B cell (primary cell): ENCODE measurements around the gene POLK. TPM values are rescaled to one million over a fixed set of nuclear protein-coding genes. Genes with fewer than 3 reads are reported as not detected.

Experiments used
- ATAC-seq: fragments of 200-7000 bp; cut with Tn5 transposase; one replicate; pipeline ENCODE4 v1.10.0; 2021; ENCODE audit warnings: low read depth, mild to moderate bottlenecking, moderate number of reproducible peaks, moderate library complexity
- CTCF ChIA-PET: fragments of 350-600 bp; sonication (Branson Sonifier 250); formaldehyde crosslinking; loops from one replicate; lab custom pipeline; 2021; ENCODE audit warnings: antibody characterized with exemption, inconsistent platforms; lab: Charles Lee
- POLR2A ChIA-PET: fragments of 350-600 bp; sonication (Branson Sonifier 250); formaldehyde crosslinking; loops from one replicate; lab custom pipeline; 2021; ENCODE audit warnings: antibody characterized with exemption; lab: Charles Lee
- DNase-seq: peaks from one replicate; pipeline ENCODE4 v3.0.0; 2013
- H2AFZ ChIP-seq: 2 replicates; pipeline ENCODE4 v1.6.1; 2012; ENCODE audit warnings: mild to moderate bottlenecking, low read depth, low read length; ENCODE audit not compliant: insufficient read depth, poor library complexity, severe bottlenecking
- H3K27ac ChIP-seq, 2 donors: 1 replicate in 1 of 2; 2 replicates in 1 of 2; pipeline ENCODE4 v1.5.1; 2012 to 2013; ENCODE audit warnings: low read length in 2 of 2, mild to moderate bottlenecking in 2 of 2, moderate library complexity in 1 of 2
- H3K27me3 ChIP-seq, 4 experiments: fragments of 200-600 bp in 1 of 4; sonication (generic) in 1 of 4; replicated peaks in 1 of 4; 1 replicate in 2 of 4; 2 replicates in 2 of 4; pipeline versions ENCODE4 v1.6.1 to v1.7.0; 2013 to 2016; ENCODE audit warnings: low read length in 3 of 4, mild to moderate bottlenecking in 2 of 4, mixed read lengths in 1 of 4, moderate library complexity in 1 of 4; ENCODE audit not compliant: insufficient read depth in 4 of 4, control insufficient read depth in 3 of 4; ENCODE audit errors: control extremely low read depth in 1 of 4
- H3K36me3 ChIP-seq, 2 experiments: replicated peaks in 1 of 2; 1 replicate in 1 of 2; 2 replicates in 1 of 2; pipeline versions ENCODE4 v1.6.1 to v1.7.1; 2013; ENCODE audit warnings: low read length in 1 of 2; ENCODE audit not compliant: insufficient read depth in 2 of 2, control insufficient read depth in 1 of 2; ENCODE audit errors: control extremely low read depth in 1 of 2, extremely low read depth in 1 of 2
- H3K4me1 ChIP-seq, 2 donors: fragments of 200-600 bp in 1 of 2; sonication (generic) in 1 of 2; 1 replicate in 1 of 2; 2 replicates in 1 of 2; pipeline versions ENCODE4 v1.5.1 to v1.6.1; 2013 to 2017; ENCODE audit warnings: low read length in 2 of 2; ENCODE audit not compliant: control insufficient read depth in 2 of 2, insufficient read depth in 2 of 2
- H3K4me2 ChIP-seq: replicated peaks from 2 replicates; pipeline ENCODE3; 2012; ENCODE audit warnings: mild to moderate bottlenecking, low read depth, low read length; ENCODE audit not compliant: poor library complexity, severe bottlenecking
- H3K4me3 ChIP-seq, 5 experiments: fragments of 200-600 bp in 1 of 5; sonication (generic) in 1 of 5; 1 replicate in 3 of 5; 2 replicates in 2 of 5; pipeline versions ENCODE4 v1.5.1 to v1.7.0; 2011 to 2016; ENCODE audit warnings: low read length in 4 of 5, mild to moderate bottlenecking in 4 of 5, low read depth in 2 of 5, control low read depth in 1 of 5, moderate library complexity in 1 of 5; ENCODE audit not compliant: insufficient read depth in 1 of 5; ENCODE audit errors: control extremely low read depth in 1 of 5, extremely low read depth in 1 of 5
- H3K79me2 ChIP-seq: fragments of 200-600 bp; sonication (generic); one replicate; pipeline ENCODE4 v1.6.0; 2016; ENCODE audit warnings: low read length; ENCODE audit not compliant: control insufficient read depth, insufficient read depth
- H3K9ac ChIP-seq: fragments of 200-600 bp; sonication (generic); 2 replicates; pipeline ENCODE4 v1.6.1; 2017; ENCODE audit warnings: mild to moderate bottlenecking, low read length, moderate library complexity
- H3K9me3 ChIP-seq, 3 donors: one replicate each; pipeline versions ENCODE4 v1.6.1 to v1.7.1; 2013; ENCODE audit warnings: low read length in 2 of 3; ENCODE audit not compliant: control insufficient read depth in 2 of 3, insufficient read depth in 1 of 3; ENCODE audit errors: control extremely low read depth in 1 of 3
- H4K20me1 ChIP-seq: 2 replicates; pipeline ENCODE4 v1.6.0; 2012; ENCODE audit warnings: mild to moderate bottlenecking, low read length; ENCODE audit not compliant: insufficient read depth, control insufficient read depth, poor library complexity, severe bottlenecking
- H3K27ac Mint-ChIP-seq: one replicate; pipeline ENCODE4 v1.8.0; 2021; ENCODE audit warnings: mixed read lengths
- H3K27me3 Mint-ChIP-seq: one replicate; pipeline ENCODE4 v1.8.0; 2021; ENCODE audit warnings: mixed read lengths
- H3K4me1 Mint-ChIP-seq: one replicate; pipeline ENCODE4 v1.8.0; 2021; ENCODE audit warnings: mixed read lengths
- H3K4me3 Mint-ChIP-seq: one replicate; pipeline ENCODE4 v1.8.0; 2021; ENCODE audit warnings: mixed read lengths
- H3K9me3 Mint-ChIP-seq: one replicate; pipeline ENCODE4 v1.8.0; 2022; ENCODE audit warnings: mixed read lengths; ENCODE audit not compliant: insufficient read depth
- CTCF ChIP-seq: fragments of 200-600 bp; IDR thresholded peaks from one replicate; pipeline ENCODE4 v1.8.0; 2022; ENCODE audit warnings: antibody characterized with exemption, mild to moderate bottlenecking
- EZH2 ChIP-seq: IDR thresholded peaks from 2 replicates; pipeline ENCODE4 v1.6.1; 2012; ENCODE audit warnings: borderline replicate concordance, low read depth, mild to moderate bottlenecking, moderate library complexity, low read length; ENCODE audit not compliant: insufficient read depth, poor library complexity, severe bottlenecking
- WGBS: methylation state at CpG from one replicate; pipeline ENCODE4 v1.1.5; 2013; ENCODE audit warnings: missing lambda C conversion rate; ENCODE audit not compliant: insufficient coverage; 5-methylcytosine and 5-hydroxymethylcytosine counted together
- intact Hi-C: fragments of 100-400 bp; cut with micrococcal nuclease; formaldehyde crosslinking; loops from one replicate; pipeline ENCODE4 v1.10.0; 2022
- polyA plus RNA-seq: library from polyadenylated mRNA; depleted of rRNA; stranded (reverse); fragments of >200 nt; gene quantifications from 2 replicates; pipeline ENCODE4 v1.2.3, GENCODE V29; 2012
- total RNA-seq, 2 donors: library from RNA; stranded (reverse); fragments of 120-200 nt in 1 of 2; gene quantifications; 1 replicate in 1 of 2; 2 replicates in 1 of 2; pipeline versions ENCODE4 v1.2.3 to v1.2.4, GENCODE V29; 2013 to 2022

POLK gene
- total and polyA plus RNA-seq, 2 donors (not counting 1 experiment from before 2014, with no cell fraction given), result 13.8 to 41.6 TPM

DNA sequence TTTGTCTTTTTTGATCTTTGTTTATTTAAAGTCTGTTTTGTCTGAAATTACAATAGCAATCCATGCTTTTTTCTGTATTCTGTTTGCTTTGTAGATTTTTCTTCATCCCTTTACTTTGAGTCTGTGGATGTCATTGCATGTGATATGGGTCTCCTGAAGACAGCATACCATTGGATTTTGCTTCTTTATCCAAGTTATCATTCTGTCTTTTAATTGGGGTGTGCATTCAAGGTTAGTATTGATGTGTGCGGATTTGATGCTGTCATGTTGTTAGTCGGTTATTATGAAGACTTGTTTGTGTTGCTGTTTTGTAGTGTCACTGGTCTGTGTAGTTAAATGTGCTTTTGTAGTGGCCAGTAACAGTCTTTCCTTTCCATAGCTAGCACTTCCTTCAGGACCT, 23.0 kb downstream of the POLK start:
- H3K36me3 ChIP-seq, result peaks cover 0 to 8% of the 10 kb centered on the region in 2 experiments
- 100% methylated on average over 1 of the region's 2 CpGs for WGBS
- H3K4me1 ChIP-seq, result no peaks in the 10 kb centered on the region
- H3K9me3 ChIP-seq, result peaks cover 5 to 12% (median 9%) of the 10 kb centered on the region in 3 donors
- no peaks in the 10 kb centered on the region for H3K27me3 Mint-ChIP-seq
- intact Hi-C loops, result no loop called here
- H4K20me1 ChIP-seq, result peaks cover 32% of the 10 kb centered on the region
- H3K4me2 ChIP-seq, result no peak overlapping the region
- no peak overlapping the region for H3K9ac ChIP-seq
- TF ChIP-seq EZH2 (no peak), CTCF (no peak)
- ChIA-PET CTCF (no interaction called here), POLR2A (no interaction called here)
- ATAC-seq, result no peak
- H3K4me3 ChIP-seq, result no peak overlapping the region
- H3K9me3 Mint-ChIP-seq, result peaks cover 6% of the 10 kb centered on the region
- no peak overlapping the region for H3K4me3 Mint-ChIP-seq
- DNase-seq, result no peak
- no peak overlapping the region for H3K27ac Mint-ChIP-seq
- H3K79me2 ChIP-seq, result peaks cover 87% of the 10 kb centered on the region
- no peaks in the 10 kb centered on the region for H3K27me3 ChIP-seq
- H3K4me1 Mint-ChIP-seq, result peaks cover 16% of the 10 kb centered on the region
- H2AFZ ChIP-seq, result no peak overlapping the region
- H3K27ac ChIP-seq, result no peak overlapping the region

DNA sequence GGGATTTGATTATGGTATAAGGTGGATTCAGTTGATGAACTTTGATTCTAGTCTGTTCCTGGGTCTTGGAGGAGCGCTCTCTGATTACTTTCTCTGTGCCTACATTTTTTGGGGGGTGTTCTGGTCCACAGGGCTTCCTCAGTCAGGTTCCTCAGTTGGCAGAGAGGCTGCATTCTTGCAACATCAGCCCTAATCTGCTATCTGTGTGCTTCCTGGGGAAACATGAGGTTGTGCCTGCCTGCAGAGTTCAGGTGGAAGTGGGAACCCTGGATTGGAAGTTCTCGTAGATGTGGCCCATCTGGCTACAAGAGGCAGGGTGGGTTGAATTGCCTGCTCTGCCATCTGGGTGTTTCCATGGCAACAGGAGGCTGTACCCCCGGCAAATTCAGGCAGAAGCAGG, 24.5 kb downstream of the POLK start:
- Mint-ChIP-seq H3K27me3 (no peaks in the 10 kb centered on the region), H3K27ac (no peak overlapping the region), H3K9me3 (peaks cover 6% of the 10 kb centered on the region), H3K4me3 (no peak overlapping the region), H3K4me1 (peaks cover 14% of the 10 kb centered on the region)
- Histone ChIP-seq H2AFZ (no peak overlapping the region), H4K20me1 (peaks cover 32% of the 10 kb centered on the region), H3K4me2 (no peak overlapping the region), H3K9ac (no peak overlapping the region), H3K79me2 (peaks cover 88% of the 10 kb centered on the region), H3K9me3 (peaks cover 5 to 12% (median 9%) of the 10 kb centered on the region in 3 donors), H3K4me3 (no peak overlapping the region), H3K4me1 (no peaks in the 10 kb centered on the region), H3K27me3 (no peaks in the 10 kb centered on the region), H3K27ac (no peak overlapping the region), H3K36me3 (peaks cover 1 to 8% of the 10 kb centered on the region in 2 experiments)
- ChIA-PET CTCF (no interaction called here), POLR2A (no interaction called here)
- no peak for ATAC-seq
- WGBS, result 82% methylated on average over 2 of the region's 3 CpGs
- DNase-seq, result no peak
- TF ChIP-seq EZH2 (no peak), CTCF (no peak)
- intact Hi-C loops, result no loop called here
